Heart right ventricle (tissue), 16 donors: Measurements from ENCODE around the gene PSMB10. TPM values are rescaled to one million over a fixed set of nuclear protein-coding genes. Genes with fewer than 3 reads are reported as not detected.
A peak's percentile ranks its signal among the peaks of the same experiment; 100 is the strongest.

Source experiments
- ATAC-seq, 8 donors: fragments of 200-7000 bp; cut with Tn5 transposase; one replicate each; pipeline ENCODE4 v1.9.1; 2020; ENCODE audit warnings: mild to moderate bottlenecking in 8 of 8, moderate library complexity in 8 of 8, moderate number of reproducible peaks in 1 of 8
- DNase-seq, 2 donors: peaks; one replicate each; pipeline ENCODE4 v3.0.0-alpha.2; 2020
- H3K27ac ChIP-seq, 10 donors: fragments of 200-600 bp; sonication (generic) in 2 of 10; one replicate each; pipeline versions ENCODE4 v1.5.0 to v1.8.0; 2020 to 2022; ENCODE audit warnings: mild to moderate bottlenecking in 3 of 10
- H3K27me3 ChIP-seq, 7 donors: fragments of 200-600 bp; one replicate each; pipeline ENCODE4 v1.8.0; 2021 to 2022; ENCODE audit warnings: mild to moderate bottlenecking in 2 of 7
- H3K36me3 ChIP-seq, 9 donors: fragments of 200-600 bp; sonication (generic) in 1 of 9; one replicate each; pipeline versions ENCODE4 v1.5.0 to v1.8.0; 2020 to 2022; ENCODE audit warnings: mild to moderate bottlenecking in 2 of 9
- H3K4me1 ChIP-seq, 9 donors: fragments of 200-600 bp; sonication (generic) in 1 of 9; one replicate each; pipeline versions ENCODE4 v1.5.0 to v1.8.0; 2020 to 2022; ENCODE audit warnings: mild to moderate bottlenecking in 4 of 9
- H3K4me3 ChIP-seq, 10 donors: fragments of 200-600 bp; sonication (generic) in 2 of 10; one replicate each; pipeline versions ENCODE4 v1.5.0 to v1.8.0; 2020 to 2022; ENCODE audit warnings: mild to moderate bottlenecking in 7 of 10, moderate library complexity in 2 of 10
- H3K9me3 ChIP-seq, 11 donors: fragments of 200-600 bp in 10 of 11; sonication (generic) in 2 of 11; one replicate each; pipeline versions ENCODE4 v1.5.0 to v1.8.0; 2013 to 2022; ENCODE audit warnings: mild to moderate bottlenecking in 2 of 11, control low read depth in 1 of 11, moderate library complexity in 1 of 11
- WGBS, 2 donors: extraction: QIAGEN DNeasy Blood & Tissue Kit; methylation state at CpG; one replicate each; pipeline ENCODE4 v1.1.7; 2013; ENCODE audit warnings: inconsistent platforms in 1 of 2; 5-methylcytosine and 5-hydroxymethylcytosine counted together
- intact Hi-C, 10 donors: fragments of 100-400 bp; cut with DNase I; formaldehyde crosslinking; loops; one replicate each; pipeline versions ENCODE4 v1.11.1 to v1.14.2; 2022
- polyA plus RNA-seq, 2 donors: library from polyadenylated mRNA; stranded (reverse); fragments of 200-250 nt; gene quantifications; one replicate each; pipeline ENCODE4 v1.2.3, GENCODE V29; 2013
- total RNA-seq, 10 donors: library from RNA; stranded (reverse); fragmentation: NEBNext Ultra II Directional in 3 of 10; extraction: Animal tissue kit (Norgen Biotek cat#: 25700) in 3 of 10; gene quantifications; one replicate each; pipeline versions ENCODE4 v1.2.1 to v1.2.4, GENCODE V29; 2021 to 2023
- TF ChIP-seq, protein P1 (sequence below), 9 donors: fragments of 200-600 bp; sonication (generic) in 2 of 9; IDR thresholded peaks; one replicate each; pipeline versions ENCODE4 v1.5.0 to v1.8.0; 2021 to 2022; ENCODE audit warnings: antibody characterized with exemption in 9 of 9, mild to moderate bottlenecking in 5 of 9, moderate library complexity in 1 of 9
- donor health status: Arrhythmogenic right ventricular cardiomyopathy.
- donor health status: ischemic (EF 13 %, LVEDD 7.1; RV severe dilation, severe dysfunction).
- donor health status: healthy with polysubstance abuse.
- donor health status: DM: no; HTN: yes; CAD: no.
- donor health status: DM: no; HTN: no; CAD: no.
- donor health status: ischemic (EF 25% LVEDD 6.9; RV normal size, moderate dysfunction).
- donor health status: ischemic (EF 25% LVEDD 5.7; RV mildly dilated, moderate dysfunction).
- donor health status: healthy.
- donor health status: DM: yes; HTN: yes; CAD: no.
- donor health status: Ischemic cardiomyopathy.
- donor health status: ischemic (EF 35%, LVEDD 5.7; RV mildly dilated, moderate dysfunction).
- donor health status: nonischemic (EF 11% LVEDD 7.7; RV severe dilation, severe dysfunction).
- donor health status: DM: yes; HTN: yes; CAD: no.
- donor health status: PGD.
- donor health status: ischemic (EF 29% LVEDD 5.4; RV normal size, mild dysfunction).
- donor health status: nonischemic (EF 23%, LVEDD 6.1; RV moderate dilation, normal function).

The PSMB10 gene
- total and polyA plus RNA-seq, 12 donors = 48.9 to 170 (median 63.6) TPM

DNA sequence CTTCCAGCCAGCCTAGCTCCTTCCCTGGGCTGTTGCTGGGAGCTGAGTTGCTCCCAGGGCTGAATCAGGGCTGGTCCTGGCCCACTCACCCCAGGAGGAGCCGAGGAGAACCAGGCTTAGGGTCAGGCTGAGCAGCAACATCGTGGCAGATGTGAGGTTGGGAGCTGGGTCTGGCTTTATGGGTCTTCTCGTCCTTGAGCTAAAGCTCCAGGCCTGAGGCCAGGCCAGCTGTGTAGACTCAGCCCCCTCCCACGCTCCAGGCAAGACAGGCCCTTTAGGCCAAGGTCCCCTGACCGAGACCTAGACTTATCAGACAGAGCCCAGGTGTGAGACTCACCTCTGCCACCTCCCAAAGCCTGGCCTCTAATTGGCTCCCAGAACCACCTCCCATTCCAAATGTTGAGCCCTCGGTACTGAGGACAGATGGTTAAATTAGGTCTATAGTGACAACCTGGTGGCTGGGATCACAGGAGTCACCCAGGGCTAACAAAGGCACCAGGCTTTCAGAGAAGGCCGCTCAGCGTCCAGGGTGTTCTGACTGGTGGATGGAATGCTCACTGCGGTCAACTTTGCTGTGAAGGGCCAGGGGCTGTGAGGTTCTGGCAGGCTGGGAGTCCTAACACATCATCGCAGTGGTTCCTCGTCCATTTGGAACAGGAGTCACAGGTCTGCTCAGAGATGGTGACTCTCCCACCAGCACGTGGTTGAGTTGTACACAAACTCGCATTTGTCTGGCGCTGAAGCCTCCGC is 4.8 kb downstream of the PSMB10 start, which contains the start of gene CTRL:
Gene CTRL, minus strand, starts transcription at position 151 of the 750 bp plus-strand sequence. Its CDS starts 10 bp downstream, at position 141.
- DNase-seq = no peak
- Histone ChIP-seq H3K4me3 (no peak within 1 kb of the TSS), H3K9me3 (no peaks in the 10 kb centered on the region), H3K27ac (no peak within 1 kb of the TSS), H3K27me3 (no peaks in the 10 kb centered on the region), H3K36me3 (peaks cover 0 to 79% (median 10%) of the 10 kb centered on the region in 9 donors), H3K4me1 (peaks cover 0 to 25% (median 18%) of the 10 kb centered on the region in 9 donors)
- TF ChIP-seq, protein P1, sequence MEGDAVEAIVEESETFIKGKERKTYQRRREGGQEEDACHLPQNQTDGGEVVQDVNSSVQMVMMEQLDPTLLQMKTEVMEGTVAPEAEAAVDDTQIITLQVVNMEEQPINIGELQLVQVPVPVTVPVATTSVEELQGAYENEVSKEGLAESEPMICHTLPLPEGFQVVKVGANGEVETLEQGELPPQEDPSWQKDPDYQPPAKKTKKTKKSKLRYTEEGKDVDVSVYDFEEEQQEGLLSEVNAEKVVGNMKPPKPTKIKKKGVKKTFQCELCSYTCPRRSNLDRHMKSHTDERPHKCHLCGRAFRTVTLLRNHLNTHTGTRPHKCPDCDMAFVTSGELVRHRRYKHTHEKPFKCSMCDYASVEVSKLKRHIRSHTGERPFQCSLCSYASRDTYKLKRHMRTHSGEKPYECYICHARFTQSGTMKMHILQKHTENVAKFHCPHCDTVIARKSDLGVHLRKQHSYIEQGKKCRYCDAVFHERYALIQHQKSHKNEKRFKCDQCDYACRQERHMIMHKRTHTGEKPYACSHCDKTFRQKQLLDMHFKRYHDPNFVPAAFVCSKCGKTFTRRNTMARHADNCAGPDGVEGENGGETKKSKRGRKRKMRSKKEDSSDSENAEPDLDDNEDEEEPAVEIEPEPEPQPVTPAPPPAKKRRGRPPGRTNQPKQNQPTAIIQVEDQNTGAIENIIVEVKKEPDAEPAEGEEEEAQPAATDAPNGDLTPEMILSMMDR (IDR thresholded peaks at IDR 0.05) = no peak
- WGBS, 2 donors = 84 to 86% methylated on average over 15 of the region's 15 CpGs
- intact Hi-C loops = loop anchor here in 5 of 10 donors (5.0 to 10.0 kb wide), 3 partner anchors 113 to 407 kb away; partner anchors contain the start of gene RIPOR1 (in 3 of the 5)
- no peak for ATAC-seq

- Histone ChIP-seq H3K4me1 (peaks cover 0 to 34% (median 25%) of the 10 kb centered on the region in 9 donors), H3K27me3 (no peaks in the 10 kb centered on the region), H3K4me3 (no peak overlapping the region), H3K27ac (no peak overlapping the region), H3K9me3 (no peaks in the 10 kb centered on the region), H3K36me3 (peaks cover 0 to 79% (median 10%) of the 10 kb centered on the region in 9 donors)
- ATAC-seq = no peak
- 94 to 97% methylated on average over 17 of the region's 17 CpGs for WGBS, 2 donors
- TF ChIP-seq, protein P1 (IDR thresholded peaks at IDR 0.05) = no peak
- no peak for DNase-seq
- intact Hi-C loops = loop anchor here in 5 of 10 donors (5.0 to 10.0 kb wide), 3 partner anchors 114 to 406 kb away; partner anchors contain the start of gene RIPOR1 (in 3 of the 5)
Measured at GRCh38 chr16:67930678-67931211, 5.9 kb downstream of the PSMB10 start.

DNA sequence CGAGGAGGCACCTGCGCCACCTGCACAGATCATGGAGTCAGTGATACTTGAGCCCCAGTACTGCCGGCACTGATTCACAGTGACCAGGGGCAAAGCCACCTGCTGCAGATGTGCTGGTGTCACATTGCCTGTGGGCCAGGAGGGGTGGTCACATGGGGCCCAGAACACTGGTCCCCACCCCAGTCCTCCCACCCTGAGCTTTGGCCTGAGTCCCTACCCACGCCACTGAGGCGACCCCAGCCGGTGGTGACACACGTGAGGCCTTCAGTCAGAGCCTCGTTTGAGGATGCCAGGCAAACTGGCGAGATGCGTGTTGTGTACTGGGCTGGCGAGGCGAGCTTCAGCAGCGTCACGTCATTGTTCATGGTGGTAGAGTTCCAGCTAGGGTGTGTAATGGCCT is 6.5 kb downstream of the PSMB10 start:
- intact Hi-C loops = loop anchor here in 5 of 10 donors (5.0 to 10.0 kb wide), 3 partner anchors 115 to 405 kb away; partner anchors contain the start of gene RIPOR1 (in 3 of the 5)
- DNase-seq (no peak), ATAC-seq (no peak)
- Histone ChIP-seq H3K9me3 (no peaks in the 10 kb centered on the region), H3K27ac (no peak overlapping the region), H3K27me3 (no peaks in the 10 kb centered on the region), H3K4me1 (peaks cover 0 to 36% (median 23%) of the 10 kb centered on the region in 9 donors), H3K4me3 (no peak overlapping the region), H3K36me3 (peaks cover 0 to 76% (median 10%) of the 10 kb centered on the region in 9 donors)
- 93 to 94% methylated on average over 14 of the region's 14 CpGs for WGBS, 2 donors
- TF ChIP-seq, protein P1 (IDR thresholded peaks at IDR 0.05) = no peak

- TF ChIP-seq, protein P1 (IDR thresholded peaks at IDR 0.05) = peak; percentile 69 to 91 (median 85)
- Histone ChIP-seq H3K27me3 (no peaks in the 10 kb centered on the region), H3K36me3 (peaks cover 0 to 68% (median 10%) of the 10 kb centered on the region in 9 donors), H3K4me1 (peaks cover 0 to 39% (median 20%) of the 10 kb centered on the region in 9 donors), H3K9me3 (no peaks in the 10 kb centered on the region), H3K4me3 (no peak overlapping the region), H3K27ac (peak overlapping the region in 1 of 10 donors; percentile 4)
- intact Hi-C loops = loop anchor here (1.0 to 10.0 kb wide), 12 partner anchors 41 to 256 kb away; partner anchors contain the start of gene NRN1L (in 7 of the 10)
- WGBS, 2 donors = 51 to 52% methylated on average over 16 of the region's 16 CpGs
- ATAC-seq (peak; percentile 51 to 77 (median 67)), DNase-seq (peak; percentile 67 to 78)
Measured at GRCh38 chr16:67928561-67929364, 7.9 kb downstream of the PSMB10 start.
